GM18909 (cell line): ENCODE measurements around the gene MINAR2.

Experiments used
- ATAC-seq: cut with Tn5 transposase; IDR thresholded peaks from one replicate; pipeline ENCODE4 v1.9.1; 2021; ENCODE audit warnings: mild to moderate bottlenecking; ENCODE audit not compliant: unreplicated experiment, poor library complexity

MINAR2 gene

DNA sequence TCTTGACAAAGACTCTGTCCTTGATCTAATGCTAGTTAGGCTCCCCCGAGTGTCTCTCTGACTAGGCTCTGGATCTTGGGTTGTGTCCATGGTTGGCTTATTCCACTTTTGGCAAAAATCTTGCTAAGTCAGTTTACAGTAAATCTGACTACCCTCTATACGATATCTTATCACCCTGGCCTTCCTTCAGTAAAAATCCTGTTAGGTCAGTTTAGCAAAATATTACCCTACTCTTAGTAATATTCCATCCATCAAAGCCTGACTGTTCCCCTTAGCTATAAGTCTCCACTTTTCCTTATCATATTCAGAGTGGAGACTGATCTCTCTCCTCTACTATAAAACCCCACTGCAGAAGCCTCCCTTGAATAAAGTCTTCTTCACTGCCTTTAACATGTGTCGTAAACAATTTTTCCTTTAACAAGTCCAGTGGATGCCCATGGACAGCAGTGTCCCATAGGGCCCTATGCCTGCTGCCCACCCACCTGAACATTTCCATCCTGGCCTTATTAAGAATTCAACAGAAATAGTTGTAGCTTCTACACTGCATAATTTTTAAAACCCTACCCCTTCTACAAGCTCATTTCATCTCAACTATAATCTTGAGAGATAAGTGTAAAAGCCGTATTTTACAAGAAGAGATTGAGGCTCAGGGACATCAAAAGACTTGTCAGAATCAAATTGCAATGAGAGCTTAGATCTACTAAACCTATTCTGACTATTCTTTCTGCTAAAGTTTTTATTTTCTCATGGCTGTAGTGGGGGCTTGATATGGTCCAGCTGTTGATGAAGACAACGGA, 22.3 kb downstream of the MINAR2 start:
- no peak for ATAC-seq

DNA sequence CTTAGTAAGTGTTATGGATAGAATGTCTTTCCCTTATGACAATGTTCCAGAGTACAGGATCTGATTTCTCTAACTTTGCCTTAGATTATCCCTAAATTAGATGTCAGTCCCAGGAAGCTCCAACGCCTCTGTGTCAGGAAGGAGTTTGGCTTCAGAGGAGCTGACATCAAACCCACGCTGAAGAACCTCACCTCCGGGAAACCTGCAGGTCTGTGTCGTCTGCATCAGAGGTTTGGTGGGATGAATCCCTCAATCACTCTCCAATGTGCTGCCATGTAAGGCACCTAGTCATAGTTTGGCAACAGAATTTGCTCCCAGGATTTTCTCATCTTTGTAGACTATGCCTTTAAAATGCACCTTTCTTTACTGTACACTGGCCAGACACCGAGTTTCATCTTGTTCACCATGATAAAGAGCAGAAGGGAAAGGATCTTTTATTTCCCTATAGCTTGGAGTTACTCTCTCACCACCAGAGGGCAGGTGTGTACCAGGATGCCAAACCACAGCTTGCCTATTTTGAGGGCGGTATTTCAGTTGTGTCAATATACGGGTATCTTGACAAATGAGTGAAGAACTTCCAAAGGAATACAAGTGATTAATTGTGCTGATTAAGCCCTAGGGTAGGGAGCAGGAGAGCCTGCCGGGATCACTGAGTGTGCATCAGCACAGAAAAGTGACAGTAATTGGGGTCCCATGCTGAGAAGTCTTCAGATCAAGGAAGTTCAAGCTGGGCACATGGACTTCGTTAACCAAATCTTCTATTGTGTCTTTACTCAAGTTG, 23.4 kb downstream of the MINAR2 start:
- peak; percentile 79 for ATAC-seq

DNA sequence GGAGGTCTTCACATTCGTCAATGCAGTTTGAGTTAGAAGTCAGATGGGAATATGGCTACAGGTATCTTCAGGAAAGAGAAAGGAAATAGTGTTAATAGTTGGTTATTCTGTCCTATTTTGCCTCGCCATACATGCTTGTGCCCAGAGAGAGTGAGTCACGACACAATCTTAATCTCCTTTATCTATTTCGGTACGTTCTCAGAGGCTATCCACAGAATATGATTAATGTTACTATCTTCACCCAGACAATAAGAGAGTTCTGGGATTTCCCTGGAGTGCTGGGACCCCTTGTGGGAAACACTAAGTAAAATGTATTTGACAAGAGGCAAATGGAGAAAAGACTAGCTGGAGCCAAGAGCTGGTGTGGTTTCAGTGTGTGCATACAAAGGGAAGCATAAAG, 25.5 kb downstream of the MINAR2 start:
- no peak for ATAC-seq

DNA sequence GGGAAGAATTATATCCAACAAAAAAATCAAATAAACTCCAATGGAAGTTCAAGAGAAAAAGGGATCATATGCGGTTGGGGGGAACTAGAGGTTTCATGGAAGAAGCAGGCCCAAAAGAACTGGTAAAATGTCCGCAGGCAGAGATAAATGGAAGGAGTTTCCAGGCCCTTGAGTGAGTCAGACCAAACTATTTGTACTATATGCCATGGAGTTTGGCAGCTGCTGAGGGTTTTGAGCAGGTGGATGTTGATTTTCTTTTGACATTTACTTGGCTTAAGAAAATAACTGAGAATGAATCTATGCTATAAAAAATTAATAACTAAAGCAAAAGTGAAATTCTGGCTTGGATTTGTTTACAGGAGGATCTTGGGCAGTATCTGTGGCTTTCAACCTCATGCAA, 33.7 kb downstream of the MINAR2 start:
- ATAC-seq, result no peak

DNA sequence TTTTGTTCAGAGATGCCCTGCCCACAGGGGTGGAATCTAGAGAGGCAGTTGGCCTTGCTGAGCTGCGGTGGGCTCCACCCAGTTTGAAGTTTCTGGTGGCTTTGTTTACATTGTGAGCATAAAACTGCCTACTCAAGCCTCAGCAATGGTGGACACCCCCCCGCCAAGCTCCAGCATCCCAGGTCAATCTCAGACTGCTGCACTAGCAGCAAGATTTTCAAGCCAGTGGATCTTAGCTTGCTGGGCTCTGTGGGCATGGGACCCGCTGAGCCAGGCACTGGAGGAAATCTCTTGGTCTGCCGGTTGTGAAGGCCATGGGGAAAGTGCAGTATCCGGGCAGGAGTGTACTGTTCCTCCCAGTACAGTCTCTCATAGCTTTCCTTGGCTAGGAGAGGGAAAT, 55.5 kb downstream of the MINAR2 start:
- ATAC-seq, result no peak

DNA sequence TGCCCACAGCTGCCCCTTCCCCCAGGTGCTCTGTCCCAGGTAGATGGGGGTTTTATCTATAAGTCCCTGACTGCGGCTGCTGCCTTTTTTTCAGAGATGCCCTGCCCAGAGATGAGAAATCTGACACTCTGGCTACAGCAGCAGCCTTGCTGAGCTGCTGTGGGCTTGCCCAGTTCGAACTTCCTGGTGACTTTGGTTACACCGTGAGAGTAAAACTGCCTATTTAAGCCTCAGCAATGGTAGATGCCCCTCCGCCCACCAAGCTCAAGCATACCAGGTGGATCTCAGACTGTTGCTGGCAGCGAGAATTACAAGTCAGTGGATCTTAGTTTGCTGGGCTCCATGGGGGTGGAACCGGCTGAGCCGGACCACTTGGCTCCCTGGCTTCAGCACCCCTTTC, 56.8 kb downstream of the MINAR2 start:
- ATAC-seq, result no peak

DNA sequence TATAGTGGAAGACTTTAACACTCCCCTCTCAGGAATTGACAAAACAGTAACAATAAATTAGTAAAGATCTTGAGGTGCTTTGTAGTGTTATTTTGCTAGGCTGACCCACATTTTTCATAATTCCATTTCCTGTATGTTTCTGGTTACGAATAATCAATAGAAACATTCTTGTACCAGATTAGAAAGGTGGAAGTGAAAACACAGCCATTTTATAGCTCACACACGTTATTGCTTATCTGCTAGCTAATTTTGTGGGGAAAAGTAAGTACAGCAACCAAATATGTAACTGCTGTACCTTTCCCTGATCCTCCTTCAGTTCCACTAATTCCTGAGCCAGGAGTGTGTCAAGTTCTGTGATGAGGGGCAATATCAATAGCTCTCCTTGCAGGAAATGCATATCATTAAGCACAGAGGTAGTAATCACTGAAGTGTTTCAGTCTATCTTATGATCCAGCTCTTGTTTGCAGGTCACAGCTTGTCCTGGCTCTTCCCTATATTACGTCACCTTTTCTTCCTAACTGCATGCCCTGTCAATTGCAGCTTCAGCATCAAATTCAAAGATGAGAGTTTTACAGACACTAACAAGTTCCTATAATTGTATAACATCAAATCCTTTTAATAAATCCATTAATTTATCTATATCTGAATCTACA, 59.4 kb downstream of the MINAR2 start:
- no peak for ATAC-seq
